ENCODE data around the gene TBR1.

GRCh38 chr2:161436411-161436810 is 20.3 kb downstream of the TBR1 start:
- no peak for TF ChIP-seq CTCF (IDR thresholded peaks at IDR 0.05)
- TF ChIP-seq POLR2A (IDR thresholded peaks at IDR 0.05): no peak

All from adrenal gland (tissue), 5 donors.